ENCODE results near the gene CEP290. TPM values are rescaled to one million over a fixed set of nuclear protein-coding genes. Genes with fewer than 3 reads are reported as not detected.
A peak's percentile ranks its signal among the peaks of the same experiment; 100 is the strongest.

Gene CEP290
- total and polyA plus RNA-seq, 10 donors = 4.2 to 27.1 (median 15.3) TPM

DNA sequence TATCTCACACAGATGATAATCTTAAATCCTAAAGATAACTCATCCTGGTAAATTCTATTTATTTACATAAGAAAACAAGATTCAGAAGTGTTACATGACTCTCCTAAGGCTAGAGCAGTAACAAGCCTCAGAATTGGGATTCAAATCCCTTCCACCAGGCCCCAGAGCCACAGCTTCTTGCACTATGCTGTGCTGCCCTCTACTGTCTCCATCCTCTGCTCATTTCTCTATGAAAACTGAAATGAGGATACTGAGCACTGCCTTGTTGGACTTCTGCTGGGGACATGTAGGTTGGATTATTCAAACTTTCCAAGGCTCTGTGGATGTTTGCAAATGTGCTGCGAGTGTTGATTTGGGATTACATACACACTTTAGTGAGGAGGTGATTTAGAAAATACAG is 89.2 kb downstream of the CEP290 start:
- TF ChIP-seq POLR2A (IDR thresholded peaks at IDR 0.05) = no peak
- TF ChIP-seq POLR2AphosphoS5 (IDR thresholded peaks at IDR 0.05) = no peak
- TF ChIP-seq, protein P1, sequence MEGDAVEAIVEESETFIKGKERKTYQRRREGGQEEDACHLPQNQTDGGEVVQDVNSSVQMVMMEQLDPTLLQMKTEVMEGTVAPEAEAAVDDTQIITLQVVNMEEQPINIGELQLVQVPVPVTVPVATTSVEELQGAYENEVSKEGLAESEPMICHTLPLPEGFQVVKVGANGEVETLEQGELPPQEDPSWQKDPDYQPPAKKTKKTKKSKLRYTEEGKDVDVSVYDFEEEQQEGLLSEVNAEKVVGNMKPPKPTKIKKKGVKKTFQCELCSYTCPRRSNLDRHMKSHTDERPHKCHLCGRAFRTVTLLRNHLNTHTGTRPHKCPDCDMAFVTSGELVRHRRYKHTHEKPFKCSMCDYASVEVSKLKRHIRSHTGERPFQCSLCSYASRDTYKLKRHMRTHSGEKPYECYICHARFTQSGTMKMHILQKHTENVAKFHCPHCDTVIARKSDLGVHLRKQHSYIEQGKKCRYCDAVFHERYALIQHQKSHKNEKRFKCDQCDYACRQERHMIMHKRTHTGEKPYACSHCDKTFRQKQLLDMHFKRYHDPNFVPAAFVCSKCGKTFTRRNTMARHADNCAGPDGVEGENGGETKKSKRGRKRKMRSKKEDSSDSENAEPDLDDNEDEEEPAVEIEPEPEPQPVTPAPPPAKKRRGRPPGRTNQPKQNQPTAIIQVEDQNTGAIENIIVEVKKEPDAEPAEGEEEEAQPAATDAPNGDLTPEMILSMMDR (IDR thresholded peaks at IDR 0.05 in 8 of 11, conservative IDR thresholded peaks at IDR 0.05 in 3 of 11) = peak in 2 of 11 experiments; percentile 6 to 10
- Histone ChIP-seq H3K27ac (no peak overlapping the region), H3K9me3 (no peaks in the 10 kb centered on the region), H3K36me3 (peaks cover 0 to 94% (median 45%) of the 10 kb centered on the region in 6 donors), H3K27me3 (replicated peaks in 1 of 7) (no peaks in the 10 kb centered on the region), H3K4me1 (no peaks in the 10 kb centered on the region), H3K4me3 (no peak overlapping the region)
- 93 to 100% (median 94%) methylated on average over 1 of the region's 1 CpG for WGBS, 5 donors
- intact Hi-C loops (cut with DNase I; ENCODE audit: low total_unique reads) = no loop called here
- DNase-seq = no peak

DNA sequence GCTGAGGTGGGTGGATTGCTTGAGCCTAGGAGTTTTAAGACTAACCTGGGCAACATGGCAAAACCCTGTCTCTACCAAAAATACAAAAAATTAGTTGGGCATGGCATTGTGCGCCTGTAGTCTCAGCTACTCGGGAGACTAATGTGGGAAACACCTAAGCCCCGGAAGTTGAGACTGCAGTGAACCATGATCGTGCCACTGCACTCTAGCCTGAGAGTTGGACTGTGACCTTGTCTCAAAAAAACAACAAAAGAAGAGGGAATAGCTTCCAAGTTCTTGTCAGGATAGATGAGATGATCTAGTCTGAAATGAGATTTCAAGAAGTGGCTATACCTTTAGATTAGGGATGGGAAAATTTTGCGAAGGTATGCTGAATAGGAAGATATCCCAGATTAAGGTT is 97.9 kb downstream of the CEP290 start:
- Histone ChIP-seq H3K27ac (no peak overlapping the region), H3K9me3 (no peaks in the 10 kb centered on the region), H3K27me3 (replicated peaks in 1 of 7) (no peaks in the 10 kb centered on the region), H3K36me3 (peaks cover 5 to 65% (median 48%) of the 10 kb centered on the region in 6 donors), H3K4me1 (peaks cover 0 to 3% (median 0%) of the 10 kb centered on the region in 6 donors), H3K4me3 (no peak overlapping the region)
- 94 to 99% (median 97%) methylated on average over 5 of the region's 5 CpGs for WGBS, 5 donors
- DNase-seq = no peak
- TF ChIP-seq POLR2AphosphoS5 (IDR thresholded peaks at IDR 0.05) (no peak), POLR2A (IDR thresholded peaks at IDR 0.05) (no peak)
- intact Hi-C loops (cut with DNase I; ENCODE audit: low total_unique reads) = no loop called here

DNA sequence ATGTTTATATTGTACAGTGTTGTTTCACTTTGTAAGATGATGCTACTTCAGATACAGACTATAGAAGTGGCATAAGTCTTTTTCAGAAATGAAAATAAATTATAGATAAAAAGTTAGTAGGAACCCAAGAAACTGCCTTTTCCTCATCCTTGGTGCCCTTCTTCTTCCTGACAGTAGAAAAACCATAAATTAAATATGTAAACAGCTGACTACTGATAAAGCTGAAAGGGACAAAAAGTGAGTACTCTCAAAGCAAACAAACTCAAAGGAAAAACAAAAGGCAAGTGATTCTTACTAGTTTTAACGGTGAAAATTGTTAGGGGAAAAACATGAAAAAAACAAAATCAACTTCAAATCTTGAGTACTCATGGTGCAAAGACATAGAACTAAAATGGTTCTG is 104.1 kb downstream of the CEP290 start:
- intact Hi-C loops (cut with DNase I; ENCODE audit: low total_unique reads) = no loop called here
- peaks cover 16 to 44% (median 27%) of the 10 kb centered on the region in 6 donors for H3K4me1 ChIP-seq
- no peaks in the 10 kb centered on the region for H3K27me3 ChIP-seq (replicated peaks in 1 of 7)
- H3K4me3 ChIP-seq = no peak overlapping the region
- H3K36me3 ChIP-seq = peaks cover 0 to 2% (median 0%) of the 10 kb centered on the region in 6 donors
- 86 to 98% (median 94%) methylated on average over 1 of the region's 1 CpG for WGBS, 5 donors
- no peak for DNase-seq
- TF ChIP-seq, protein P1 (IDR thresholded peaks at IDR 0.05 in 8 of 11, conservative IDR thresholded peaks at IDR 0.05 in 3 of 11) = no peak
- H3K9me3 ChIP-seq = no peaks in the 10 kb centered on the region
- no peak overlapping the region for H3K27ac ChIP-seq

DNA sequence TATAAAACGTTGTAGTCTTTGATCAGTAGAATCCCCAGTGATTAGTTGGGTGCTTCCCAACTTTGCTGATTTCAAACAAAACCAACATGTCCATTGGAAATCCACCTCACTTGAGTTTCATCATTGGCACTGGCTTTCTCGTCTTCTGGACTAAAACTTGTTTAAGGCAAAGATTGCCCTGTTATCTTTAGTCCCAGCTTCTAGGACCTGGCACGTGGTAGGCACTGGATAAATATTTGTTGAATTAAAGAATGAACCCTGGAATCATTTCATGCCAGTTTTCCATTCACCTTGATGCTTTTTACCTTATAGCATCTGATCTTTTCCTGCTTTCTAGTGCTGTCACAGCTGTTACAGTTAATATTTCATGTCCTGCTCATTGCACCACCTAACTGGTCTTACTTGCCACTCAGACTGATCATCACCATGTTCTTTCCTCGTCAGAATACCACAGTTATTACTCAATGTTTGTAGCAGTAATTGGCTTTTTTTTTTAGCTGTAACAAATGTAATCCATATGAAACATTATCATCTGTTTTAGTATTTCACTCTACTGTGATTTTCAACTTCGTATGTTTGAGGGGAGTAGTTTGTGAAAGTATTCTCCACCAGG is 105.4 kb downstream of the CEP290 start:
- Histone ChIP-seq H3K9me3 (no peaks in the 10 kb centered on the region), H3K27ac (no peak overlapping the region), H3K27me3 (replicated peaks in 1 of 7) (no peaks in the 10 kb centered on the region), H3K36me3 (no peaks in the 10 kb centered on the region), H3K4me1 (peaks cover 16 to 44% (median 27%) of the 10 kb centered on the region in 6 donors), H3K4me3 (peak overlapping the region in 7 of 8 donors; percentile 61 to 89 (median 73))
- intact Hi-C loops (cut with DNase I; ENCODE audit: low total_unique reads) = no loop called here
- no peak for TF ChIP-seq POLR2AphosphoS5 (IDR thresholded peaks at IDR 0.05)
- TF ChIP-seq POLR2A (IDR thresholded peaks at IDR 0.05) = no peak
- TF ChIP-seq, protein P1 (IDR thresholded peaks at IDR 0.05 in 8 of 11, conservative IDR thresholded peaks at IDR 0.05 in 3 of 11) = no peak
- DNase-seq = no peak
- 30 to 55% (median 38%) methylated on average over 5 of the region's 5 CpGs for WGBS, 5 donors

Measured in spleen (tissue), 11 donors.